IMR-90 (cell line): Measurements from ENCODE around the gene ALK. TPM values are rescaled to one million over a fixed set of nuclear protein-coding genes. Genes with fewer than 3 reads are reported as not detected.

Source experiments
- ATAC-seq: fragments of 200-7000 bp; cut with Tn5 transposase; 2 replicates; pipeline ENCODE4 v1.9.1; 2020; ENCODE audit warnings: low read depth, mild to moderate bottlenecking, moderate library complexity
- BruUV-seq: library from RNA; stranded (reverse); fragments of 400-500 nt; replicated peaks from 2 replicates; lab custom pipeline; 2021; lab: Mats Ljungman, UMichigan
- CTCF ChIA-PET: fragments of 300-600 bp; formaldehyde crosslinking; extraction: SDS; loops from one replicate; lab custom pipeline; 2021; ENCODE audit warnings: antibody characterized with exemption; lab: Yijun Ruan, JAX
- POLR2A ChIA-PET: fragments of 300-600 bp; sonication (Branson Sonifier 250); formaldehyde crosslinking; loops from one replicate; lab custom pipeline; 2022; ENCODE audit warnings: antibody characterized with exemption; ENCODE audit not compliant: unreplicated experiment; lab: Charles Lee
- DNase-seq: peaks from one replicate; pipeline ENCODE4 v3.0.0; 2013
- H2AFZ ChIP-seq: replicated peaks from 2 replicates; pipeline ENCODE3; 2013; ENCODE audit warnings: low read length, mild to moderate bottlenecking; ENCODE audit not compliant: poor library complexity
- H2AK5ac ChIP-seq: 2 replicates; pipeline ENCODE4 v1.6.1; 2013; ENCODE audit warnings: low read depth, low read length, inconsistent platforms
- H2AK9ac ChIP-seq: replicated peaks from 2 replicates; pipeline ENCODE3; 2013; ENCODE audit warnings: mild to moderate bottlenecking, low read depth, low read length, moderate library complexity; ENCODE audit not compliant: poor library complexity
- H2BK120ac ChIP-seq: 2 replicates; pipeline ENCODE4 v1.6.1; 2013; ENCODE audit warnings: low read depth, low read length, inconsistent platforms
- H2BK15ac ChIP-seq: 3 replicates; pipeline ENCODE4 v1.6.1; 2013; ENCODE audit warnings: low read depth, low read length, inconsistent platforms
- H2BK20ac ChIP-seq: 2 replicates; pipeline ENCODE4 v1.6.1; 2013; ENCODE audit warnings: low read depth, mild to moderate bottlenecking, inconsistent platforms, low read length, moderate library complexity
- H2BK5ac ChIP-seq: 2 replicates; pipeline ENCODE4 v1.6.1; 2013; ENCODE audit warnings: mild to moderate bottlenecking, low read depth, low read length, inconsistent platforms; ENCODE audit not compliant: poor library complexity, severe bottlenecking
- H3K14ac ChIP-seq: replicated peaks from 2 replicates; pipeline ENCODE4 v1.6.1; 2013; ENCODE audit warnings: low read depth, low read length, inconsistent platforms
- H3K18ac ChIP-seq: 2 replicates; pipeline ENCODE4 v1.6.1; 2013; ENCODE audit warnings: low read depth, low read length, control low read depth
- H3K23ac ChIP-seq: 2 replicates; pipeline ENCODE4 v1.6.1; 2013; ENCODE audit warnings: low read depth, low read length, inconsistent platforms
- H3K27ac ChIP-seq: 2 replicates; pipeline ENCODE4 v1.5.1; 2013; ENCODE audit warnings: mild to moderate bottlenecking, control low read depth, low read length; ENCODE audit not compliant: insufficient read depth
- H3K27me3 ChIP-seq: 2 replicates; pipeline ENCODE4 v1.6.1; 2013; ENCODE audit warnings: low read length; ENCODE audit not compliant: control insufficient read depth, insufficient read depth
- H3K36me3 ChIP-seq: 2 replicates; pipeline ENCODE4 v1.6.1; 2013; ENCODE audit warnings: low read length, mixed read lengths; ENCODE audit not compliant: control insufficient read depth, insufficient read depth
- H3K4ac ChIP-seq: 2 replicates; pipeline ENCODE4 v1.6.1; 2013; ENCODE audit warnings: low read depth, low read length, inconsistent platforms
- H3K4me1 ChIP-seq: 2 replicates; pipeline ENCODE4 v1.6.1; 2013; ENCODE audit warnings: low read length, mixed read lengths; ENCODE audit not compliant: control insufficient read depth, insufficient read depth
- H3K4me2 ChIP-seq: 2 replicates; pipeline ENCODE4 v1.6.1; 2013; ENCODE audit warnings: low read depth, mild to moderate bottlenecking, control low read depth, low read length, moderate library complexity
- H3K4me3 ChIP-seq: 2 replicates; pipeline ENCODE4 v1.5.1; 2013; ENCODE audit warnings: low read depth, mild to moderate bottlenecking, control low read depth, low read length, moderate library complexity; ENCODE audit not compliant: insufficient read depth
- H3K56ac ChIP-seq: 2 replicates; pipeline ENCODE4 v1.6.1; 2013; ENCODE audit warnings: low read length, inconsistent platforms; ENCODE audit not compliant: insufficient read depth; ENCODE audit errors: extremely low read depth
- H3K79me1 ChIP-seq, 2 experiments: 2 replicates each; pipeline ENCODE4 v1.6.1; 2013; ENCODE audit warnings: low read length in 2 of 2, inconsistent platforms in 1 of 2, low read depth in 1 of 2
- H3K9ac ChIP-seq: 2 replicates; pipeline ENCODE4 v1.6.1; 2013; ENCODE audit warnings: low read depth, low read length, control low read depth
- H3K9me1 ChIP-seq: 2 replicates; pipeline ENCODE4 v1.6.1; 2013; ENCODE audit warnings: low read length, inconsistent platforms; ENCODE audit not compliant: insufficient read depth
- H3K9me3 ChIP-seq: 2 replicates; pipeline ENCODE4 v1.6.1; 2013; ENCODE audit warnings: low read length; ENCODE audit not compliant: control insufficient read depth, insufficient read depth
- H4K20me1 ChIP-seq: 2 replicates; pipeline ENCODE4 v1.6.1; 2013; ENCODE audit warnings: low read length, inconsistent platforms; ENCODE audit not compliant: insufficient read depth
- H4K5ac ChIP-seq: 2 replicates; pipeline ENCODE4 v1.6.1; 2013; ENCODE audit warnings: mild to moderate bottlenecking, low read depth, low read length, control low read depth
- H4K8ac ChIP-seq, 2 experiments: 2 replicates each; pipeline ENCODE4 v1.6.1; 2013; ENCODE audit warnings: low read depth in 2 of 2, low read length in 2 of 2, control low read depth in 1 of 2, inconsistent platforms in 1 of 2
- H4K91ac ChIP-seq: 2 replicates; pipeline ENCODE4 v1.6.1; 2013; ENCODE audit warnings: low read depth, low read length, inconsistent platforms; ENCODE audit not compliant: insufficient read depth
- BHLHE40 ChIP-seq: fragments of 150-350 bp; IDR thresholded peaks from 2 replicates; pipeline ENCODE4 v1.6.1; 2016; ENCODE audit warnings: mild to moderate bottlenecking, low read depth, low read length
- CEBPB ChIP-seq: IDR thresholded peaks from 2 replicates; pipeline ENCODE4 v1.6.1; 2012; ENCODE audit warnings: low read depth, low read length, improper control_type of control experiment
- CHD1 ChIP-seq: IDR thresholded peaks from 2 replicates; pipeline ENCODE4 v1.6.1; 2012; ENCODE audit warnings: low read depth, low read length, improper control_type of control experiment
- FOS ChIP-seq: fragments of 150-350 bp; IDR thresholded peaks from 2 replicates; pipeline ENCODE4 v1.6.1; 2016; ENCODE audit warnings: low read depth, low read length
- MAFK ChIP-seq: IDR thresholded peaks from 2 replicates; pipeline ENCODE4 v1.6.1; 2012; ENCODE audit warnings: low read depth, low read length, improper control_type of control experiment
- MAZ ChIP-seq: IDR thresholded peaks from 2 replicates; pipeline ENCODE4 v1.6.1; 2012; ENCODE audit warnings: low read depth, mild to moderate bottlenecking, low read length, improper control_type of control experiment, moderate library complexity, borderline replicate concordance
- MXI1 ChIP-seq: IDR thresholded peaks from 2 replicates; pipeline ENCODE4 v1.6.1; 2012; ENCODE audit warnings: low read depth, mild to moderate bottlenecking, low read length, moderate library complexity, borderline replicate concordance
- NFE2L2 ChIP-seq: fragments of 150-350 bp; IDR thresholded peaks from 2 replicates; pipeline ENCODE4 v1.6.1; 2016; ENCODE audit warnings: low read depth, mild to moderate bottlenecking, low read length
- POLR2A ChIP-seq: IDR thresholded peaks from 2 replicates; pipeline ENCODE4 v1.6.1; 2012; ENCODE audit warnings: mild to moderate bottlenecking, low read depth, low read length
- RCOR1 ChIP-seq: IDR thresholded peaks from 2 replicates; pipeline ENCODE4 v1.6.1; 2012; ENCODE audit warnings: mild to moderate bottlenecking, low read length, improper control_type of control experiment; ENCODE audit not compliant: insufficient replicate concordance
- RFX5 ChIP-seq: IDR thresholded peaks from 2 replicates; pipeline ENCODE4 v1.8.0; 2012; ENCODE audit warnings: low read depth, mild to moderate bottlenecking, low read length, moderate library complexity
- SMC3 ChIP-seq: fragments of 150-350 bp; IDR thresholded peaks from 2 replicates; pipeline ENCODE4 v1.6.1; 2016; ENCODE audit warnings: low read depth, mild to moderate bottlenecking, antibody characterized with exemption, low read length, moderate library complexity
- WGBS, 2 experiments: methylation state at CpG; one replicate each; pipeline versions ENCODE4 v1.1.5 to v1.1.7; 2013; ENCODE audit warnings: missing lambda C conversion rate in 2 of 2; ENCODE audit not compliant: insufficient read length in 1 of 2; ENCODE audit errors: extremely low coverage in 2 of 2; 5-methylcytosine and 5-hydroxymethylcytosine counted together
- dilution Hi-C: fragments of 300-500 bp; cut with HindIII; formaldehyde crosslinking; loops from one replicate; pipeline ENCODE4 v1.14.3; 2018; ENCODE audit warnings: low sequenced_read_pairs; ENCODE audit not compliant: unreplicated experiment
- in situ Hi-C: fragments of 300-500 bp; cut with MboI; formaldehyde crosslinking; loops from 3 replicates; pipeline ENCODE4 v1.14.3; 2019; ENCODE audit warnings: low sequenced_read_pairs, inconsistent platforms, mixed read lengths
- intact Hi-C: fragments of 100-400 bp; cut with micrococcal nuclease; formaldehyde crosslinking; loops from 2 replicates; pipeline ENCODE4 v1.10.0; 2022
- polyA plus RNA-seq, 3 experiments: library from polyadenylated mRNA; depleted of rRNA; stranded (reverse); fragments of >200 nt; gene quantifications; 2 replicates each; pipeline ENCODE4 v1.2.3, GENCODE V29; 2012; ENCODE audit warnings: low replicate concordance in 1 of 3
- total RNA-seq: library from RNA; depleted of rRNA; stranded (reverse); fragments of >200 nt; gene quantifications from 2 replicates; pipeline ENCODE4 v1.2.3, GENCODE V29; 2012
- TF ChIP-seq, protein P1 (sequence below): fragments of 150-350 bp; IDR thresholded peaks from 2 replicates; pipeline ENCODE4 v1.6.1; 2017; ENCODE audit warnings: mild to moderate bottlenecking, antibody characterized with exemption, low read length, low read depth
- TF ChIP-seq, protein P2 (sequence below): fragments of 150-350 bp; IDR thresholded peaks from 2 replicates; pipeline ENCODE4 v1.6.1; 2016; ENCODE audit warnings: low read depth, mild to moderate bottlenecking, low read length, moderate library complexity, borderline replicate concordance

The ALK gene
- total and polyA plus RNA-seq, 2 of the 4 experiments (the other 2 are of a cell fraction), result not detected

DNA sequence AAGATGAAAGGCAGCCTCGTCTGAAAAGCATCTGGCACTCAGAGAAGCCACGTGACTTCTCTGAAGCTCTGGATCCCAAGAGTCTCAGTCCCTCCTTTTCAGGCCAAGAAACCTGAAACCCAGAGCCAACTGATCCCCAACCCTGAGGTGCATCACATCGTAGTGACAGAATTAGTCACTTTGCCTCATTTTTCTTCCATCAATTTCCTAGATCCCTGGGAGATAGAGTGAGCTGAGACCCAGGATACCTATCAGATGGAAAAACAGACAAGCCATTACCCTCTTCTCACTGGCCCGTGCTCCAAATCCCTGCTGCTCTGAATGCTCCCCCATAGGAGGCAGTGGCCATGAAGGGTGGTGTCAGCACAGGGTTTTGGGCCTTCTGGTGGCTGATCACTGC lies 113.1 kb downstream of the ALK start:
- in situ Hi-C loops, result no loop called here
- Histone ChIP-seq H3K27ac (no peak overlapping the region), H3K18ac (no peak overlapping the region), H2AK9ac (no peak overlapping the region), H2BK15ac (no peak overlapping the region), H3K9ac (no peak overlapping the region), H2BK5ac (no peak overlapping the region), H2AK5ac (no peak overlapping the region), H3K27me3 (peaks cover 8% of the 10 kb centered on the region; the same call in 1 of the 2 replicates), H3K79me1 (no peaks in the 10 kb centered on the region), H3K9me3 (no peaks in the 10 kb centered on the region), H3K4me3 (no peak overlapping the region), H3K23ac (no peak overlapping the region), H3K9me1 (no peaks in the 10 kb centered on the region), H3K56ac (no peak overlapping the region), H2BK120ac (no peak overlapping the region), H3K4ac (no peak overlapping the region), H2AFZ (peak overlapping the region; percentile 23), H4K91ac (no peak overlapping the region), H3K36me3 (no peaks in the 10 kb centered on the region), H3K4me1 (no peaks in the 10 kb centered on the region), H2BK20ac (no peak overlapping the region), H3K14ac (no peak overlapping the region), H4K20me1 (no peaks in the 10 kb centered on the region), H4K5ac (no peak overlapping the region), H4K8ac (no peak overlapping the region), H3K4me2 (no peak overlapping the region)
- intact Hi-C loops, result no loop called here
- BruUV-seq, result no TSS peak
- TF ChIP-seq, protein P1, sequence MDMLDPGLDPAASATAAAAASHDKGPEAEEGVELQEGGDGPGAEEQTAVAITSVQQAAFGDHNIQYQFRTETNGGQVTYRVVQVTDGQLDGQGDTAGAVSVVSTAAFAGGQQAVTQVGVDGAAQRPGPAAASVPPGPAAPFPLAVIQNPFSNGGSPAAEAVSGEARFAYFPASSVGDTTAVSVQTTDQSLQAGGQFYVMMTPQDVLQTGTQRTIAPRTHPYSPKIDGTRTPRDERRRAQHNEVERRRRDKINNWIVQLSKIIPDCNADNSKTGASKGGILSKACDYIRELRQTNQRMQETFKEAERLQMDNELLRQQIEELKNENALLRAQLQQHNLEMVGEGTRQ, result no peak
- TF ChIP-seq CEBPB (no peak), BHLHE40 (no peak), RCOR1 (no peak), RFX5 (no peak), NFE2L2 (no peak), CHD1 (no peak), MAZ (no peak), MXI1 (no peak), SMC3 (no peak), FOS (no peak), POLR2A (no peak), MAFK (no peak)
- TF ChIP-seq, protein P2, sequence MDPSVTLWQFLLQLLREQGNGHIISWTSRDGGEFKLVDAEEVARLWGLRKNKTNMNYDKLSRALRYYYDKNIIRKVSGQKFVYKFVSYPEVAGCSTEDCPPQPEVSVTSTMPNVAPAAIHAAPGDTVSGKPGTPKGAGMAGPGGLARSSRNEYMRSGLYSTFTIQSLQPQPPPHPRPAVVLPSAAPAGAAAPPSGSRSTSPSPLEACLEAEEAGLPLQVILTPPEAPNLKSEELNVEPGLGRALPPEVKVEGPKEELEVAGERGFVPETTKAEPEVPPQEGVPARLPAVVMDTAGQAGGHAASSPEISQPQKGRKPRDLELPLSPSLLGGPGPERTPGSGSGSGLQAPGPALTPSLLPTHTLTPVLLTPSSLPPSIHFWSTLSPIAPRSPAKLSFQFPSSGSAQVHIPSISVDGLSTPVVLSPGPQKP, result no peak
- ATAC-seq (no peak), DNase-seq (no peak)
- POLR2A ChIA-PET, result no interaction called here
- dilution Hi-C loops, result no loop called here
- CTCF ChIA-PET, result no interaction called here
- 0% methylated on average over 1 of the region's 4 CpGs; no CpG with 5 or more reads in 1 of the 2 experiments for WGBS, 2 experiments
